Hematopoietic multipotent progenitor cell (in vitro differentiated cells): ENCODE results near the gene MLXIPL. TPM values are rescaled to one million over a fixed set of nuclear protein-coding genes. Genes with fewer than 3 reads are reported as not detected.
A peak's percentile ranks its signal among the peaks of the same experiment; 100 is the strongest.
"Not testable (repeated sequence)": the region's sequence is repeated elsewhere in the genome, so short reads cannot be mapped to it uniquely, and the experiment has no call there.

ENCODE experiments used
- DNase-seq, 3 donors: peaks; one replicate each; pipeline ENCODE4 v3.0.0-alpha.2; 2011 to 2015; ENCODE audit warnings: low read depth in 2 of 3, low spot score in 2 of 3
- total RNA-seq: library from RNA; depleted of rRNA; stranded (reverse); fragments of >200 nt; gene quantifications from one replicate; pipeline ENCODE4 v1.2.3, GENCODE V29; 2012

MLXIPL gene
- total RNA-seq, 1 donor: not detected

GRCh38 chr7:73582664-73583202 is 41.6 kb downstream of the MLXIPL start:
- DNase-seq: no peak

- DNase-seq: not testable (repeated sequence)
Measured at GRCh38 chr7:73581006-73581405, 43.3 kb downstream of the MLXIPL start.

- peak; percentile 95 to 100 (median 98) for DNase-seq
Measured at GRCh38 chr7:73578342-73579128, 45.8 kb downstream of the MLXIPL start, which contains the start of gene TBL2. TBL2 (minus strand) TSS chr7:73578579; CDS start chr7:73578549, 30 bp downstream.

GRCh38 chr7:73577627-73578341 is 46.5 kb downstream of the MLXIPL start:
- peak in 1 of 3 donors; percentile 15 for DNase-seq

- no peak for DNase-seq
Measured at GRCh38 chr7:73573791-73574190, 50.5 kb downstream of the MLXIPL start.

- no peak for DNase-seq
Measured at GRCh38 chr7:73573276-73573675, 51.0 kb downstream of the MLXIPL start.

- DNase-seq: no peak
Measured at GRCh38 chr7:73572767-73573186, 51.5 kb downstream of the MLXIPL start.

GRCh38 chr7:73570977-73571376 is 53.3 kb downstream of the MLXIPL start:
- DNase-seq: no peak

- DNase-seq: no peak
Measured at GRCh38 chr7:73570521-73570920, 53.8 kb downstream of the MLXIPL start.

GRCh38 chr7:73569042-73569608 is 55.2 kb downstream of the MLXIPL start:
- DNase-seq: no peak

GRCh38 chr7:73567846-73568685 is 56.3 kb downstream of the MLXIPL start:
- DNase-seq: no peak

- no peak for DNase-seq
Measured at GRCh38 chr7:73567140-73567539, 57.2 kb downstream of the MLXIPL start.

GRCh38 chr7:73566431-73566830 is 57.9 kb downstream of the MLXIPL start:
- not testable (repeated sequence) for DNase-seq

- DNase-seq: peak in 1 of 3 donors; percentile 24
Measured at GRCh38 chr7:73565675-73566340, 58.5 kb downstream of the MLXIPL start.

GRCh38 chr7:73560109-73560835 is 64.0 kb downstream of the MLXIPL start:
- peak in 1 of 3 donors; percentile 36 for DNase-seq

- DNase-seq: peak; percentile 74 to 87 (median 81)
Measured at GRCh38 chr7:73557397-73558257, 66.7 kb downstream of the MLXIPL start, which contains the start of gene BCL7B. BCL7B (minus strand) TSS chr7:73557690; CDS start chr7:73557578, 112 bp downstream.

GRCh38 chr7:73557108-73557396 is 67.3 kb downstream of the MLXIPL start:
- peak in 2 of 3 donors; percentile 93 to 94 for DNase-seq
